Neural progenitor cell (in vitro differentiated cells): Measurements from ENCODE around the gene TSR3. TPM values are rescaled to one million over a fixed set of nuclear protein-coding genes. Genes with fewer than 3 reads are reported as not detected.

Experiments used
- DNase-seq: peaks from one replicate; pipeline ENCODE4 v3.0.0-alpha.2; 2016; ENCODE audit warnings: low spot score
- H2AFZ ChIP-seq: fragments of 200-600 bp; sonication (generic); replicated peaks from 2 replicates; pipeline ENCODE4 v1.6.1; 2016; ENCODE audit warnings: antibody characterized with exemption
- H3F3A ChIP-seq: fragments of 200-600 bp; sonication (generic); 2 replicates; pipeline ENCODE4 v1.6.1; 2016; ENCODE audit warnings: antibody characterized with exemption, low read depth
- H3K27ac ChIP-seq: fragments of 200-600 bp; sonication (generic); 2 replicates; pipeline ENCODE4 v1.5.1; 2016; ENCODE audit warnings: mild to moderate bottlenecking
- H3K27me3 ChIP-seq: fragments of 200-600 bp; sonication (generic); 2 replicates; pipeline ENCODE4 v1.6.1; 2016; ENCODE audit warnings: mild to moderate bottlenecking, moderate library complexity
- H3K36me3 ChIP-seq: fragments of 200-600 bp; sonication (generic); 2 replicates; pipeline ENCODE4 v1.5.1; 2016
- H3K4me1 ChIP-seq: fragments of 200-600 bp; sonication (generic); 2 replicates; pipeline ENCODE4 v1.6.1; 2016; ENCODE audit warnings: mixed run types
- H3K4me2 ChIP-seq: fragments of 200-600 bp; sonication (generic); 2 replicates; pipeline ENCODE4 v1.6.1; 2016
- H3K4me3 ChIP-seq: fragments of 200-600 bp; sonication (generic); 2 replicates; pipeline ENCODE4 v1.5.1; 2016
- H3K79me2 ChIP-seq: fragments of 200-600 bp; sonication (generic); 2 replicates; pipeline ENCODE4 v1.6.1; 2016; ENCODE audit warnings: low read depth
- H3K9ac ChIP-seq: fragments of 200-600 bp; sonication (generic); 2 replicates; pipeline ENCODE4 v1.6.1; 2016
- H3K9me3 ChIP-seq: fragments of 200-600 bp; sonication (generic); 2 replicates; pipeline ENCODE4 v1.5.1; 2016; ENCODE audit warnings: low read depth
- H4K20me1 ChIP-seq: fragments of 200-600 bp; sonication (generic); 2 replicates; pipeline ENCODE4 v1.6.1; 2016; ENCODE audit warnings: low read depth
- H3K27ac Mint-ChIP-seq: 3 replicates; pipeline ENCODE4 v1.8.0; 2021; ENCODE audit warnings: mixed read lengths
- H3K27me3 Mint-ChIP-seq: 2 replicates; pipeline ENCODE4 v1.8.0; 2022; ENCODE audit warnings: low read depth, mild to moderate bottlenecking, inconsistent platforms, moderate library complexity, mixed read lengths; ENCODE audit not compliant: insufficient read depth
- H3K36me3 Mint-ChIP-seq: 3 replicates; pipeline ENCODE4 v1.8.0; 2021; ENCODE audit warnings: mixed read lengths
- H3K4me1 Mint-ChIP-seq: 3 replicates; pipeline ENCODE4 v1.8.0; 2021; ENCODE audit warnings: mixed read lengths
- H3K4me3 Mint-ChIP-seq: 3 replicates; pipeline ENCODE4 v1.8.0; 2021; ENCODE audit warnings: mild to moderate bottlenecking, moderate library complexity, mixed read lengths
- H3K9me3 Mint-ChIP-seq: 3 replicates; pipeline ENCODE4 v1.8.0; 2020; ENCODE audit warnings: mixed read lengths
- CTCF ChIP-seq: fragments of 200-600 bp; sonication (generic); IDR thresholded peaks from 2 replicates; pipeline ENCODE4 v1.5.1; 2017; ENCODE audit warnings: antibody characterized with exemption, mild to moderate bottlenecking
- EZH2 ChIP-seq: fragments of 200-600 bp; sonication (generic); IDR thresholded peaks from 2 replicates; pipeline ENCODE4 v1.6.1; 2017; ENCODE audit warnings: antibody characterized with exemption, mild to moderate bottlenecking, moderate library complexity
- EZH2phosphoT487 ChIP-seq: fragments of 200-600 bp; sonication (generic); IDR thresholded peaks from 2 replicates; pipeline ENCODE4 v1.6.1; 2017; ENCODE audit warnings: antibody characterized with exemption
- total RNA-seq: library from RNA; depleted of rRNA; stranded (reverse); fragments of >200 nt; gene quantifications from 2 replicates; pipeline ENCODE4 v1.2.3, GENCODE V29; 2015; ENCODE audit warnings: low replicate concordance

Gene TSR3
- total RNA-seq, 1 donor from 2014 or later = 22.4 TPM

- no peak for DNase-seq
- H3K4me1 Mint-ChIP-seq = peaks cover 12% of the 10 kb centered on the region
Measured at GRCh38 chr16:1375298-1375640, 23.6 kb upstream of the TSR3 start.

GRCh38 chr16:1374418-1375297, 23.0 kb upstream of the TSR3 start:
- H3K9me3 Mint-ChIP-seq = no peaks in the 10 kb centered on the region
- Histone ChIP-seq H3K27ac (no peak overlapping the region), H3K9ac (no peak overlapping the region), H3K4me1 (no peaks in the 10 kb centered on the region), H3K9me3 (no peaks in the 10 kb centered on the region), H3K27me3 (peaks cover 14% of the 10 kb centered on the region), H3K36me3 (no peaks in the 10 kb centered on the region), H3K79me2 (peaks cover 15% of the 10 kb centered on the region), H3K4me2 (no peak overlapping the region), H3K4me3 (no peak overlapping the region), H2AFZ (no peak overlapping the region), H4K20me1 (peaks cover 43% of the 10 kb centered on the region), H3F3A (no peaks in the 10 kb centered on the region)
- peaks cover 8% of the 10 kb centered on the region for H3K4me1 Mint-ChIP-seq
- TF ChIP-seq EZH2phosphoT487 (no peak), CTCF (no peak), EZH2 (no peak)
- H3K27me3 Mint-ChIP-seq = peaks cover 4% of the 10 kb centered on the region
- no peak overlapping the region for H3K27ac Mint-ChIP-seq
- no peak overlapping the region for H3K4me3 Mint-ChIP-seq
- H3K36me3 Mint-ChIP-seq = no peaks in the 10 kb centered on the region
- DNase-seq = no peak

More at GRCh38 chr16:1375298-1375640, 23.6 kb upstream of the TSR3 start:
- peaks cover 4% of the 10 kb centered on the region for H3F3A ChIP-seq
- no peaks in the 10 kb centered on the region for H3K9me3 ChIP-seq
- H3K4me2 ChIP-seq = no peak overlapping the region
- no peaks in the 10 kb centered on the region for H3K9me3 Mint-ChIP-seq
- no peak overlapping the region for H3K27ac Mint-ChIP-seq
- H3K79me2 ChIP-seq = peaks cover 15% of the 10 kb centered on the region
- peaks cover 9% of the 10 kb centered on the region for H3K27me3 Mint-ChIP-seq
- no peak overlapping the region for H3K4me3 Mint-ChIP-seq
- TF ChIP-seq CTCF (no peak), EZH2 (no peak), EZH2phosphoT487 (no peak)
- H3K36me3 Mint-ChIP-seq = no peaks in the 10 kb centered on the region
- peaks cover 4% of the 10 kb centered on the region for H3K4me1 ChIP-seq
- no peak overlapping the region for H3K27ac ChIP-seq
- no peak overlapping the region for H3K9ac ChIP-seq
- peaks cover 41% of the 10 kb centered on the region for H4K20me1 ChIP-seq
- H2AFZ ChIP-seq = no peak overlapping the region
- no peak overlapping the region for H3K4me3 ChIP-seq
- H3K27me3 ChIP-seq = peaks cover 18% of the 10 kb centered on the region
- no peaks in the 10 kb centered on the region for H3K36me3 ChIP-seq

DNA sequence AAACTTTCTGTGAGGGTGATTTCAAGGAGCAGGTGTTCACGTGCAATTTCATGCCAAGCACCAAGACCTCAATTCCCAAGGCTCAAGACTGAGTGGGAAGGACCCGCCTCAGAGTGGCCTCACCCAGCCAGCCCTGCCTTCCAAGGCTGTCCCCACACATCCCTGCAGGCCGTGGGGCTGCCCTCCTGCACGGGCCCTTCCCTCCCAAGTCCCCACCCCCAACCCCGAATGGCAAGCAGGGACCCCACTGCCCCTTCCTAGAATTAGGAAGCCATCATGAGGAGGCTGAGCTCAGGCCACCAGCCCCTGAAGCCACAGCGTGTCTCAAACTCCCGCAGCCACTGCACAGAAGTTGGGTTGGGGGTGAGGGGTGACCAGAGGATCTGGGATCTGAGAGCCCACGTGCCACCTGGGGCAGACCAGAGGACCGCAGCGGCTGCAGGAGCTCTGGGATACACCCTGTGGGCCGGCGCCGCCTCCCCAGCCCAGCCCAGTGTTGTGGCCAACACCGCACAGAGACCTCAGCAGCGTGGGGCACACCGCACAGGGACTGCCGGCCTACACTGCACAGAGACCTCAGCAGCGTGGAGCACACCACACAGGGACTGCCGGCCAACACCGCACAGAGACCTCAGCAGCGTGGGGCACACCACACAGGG, 20.7 kb upstream of the TSR3 start:
- H3K79me2 ChIP-seq = no peaks in the 10 kb centered on the region
- DNase-seq = no peak
- no peak for TF ChIP-seq EZH2
- TF ChIP-seq CTCF = no peak
- no peak for TF ChIP-seq EZH2phosphoT487
- Mint-ChIP-seq H3K27ac (no peak overlapping the region), H3K9me3 (no peaks in the 10 kb centered on the region), H3K4me3 (no peak overlapping the region), H3K27me3 (peaks cover 2% of the 10 kb centered on the region), H3K4me1 (no peaks in the 10 kb centered on the region), H3K36me3 (no peaks in the 10 kb centered on the region)
- no peaks in the 10 kb centered on the region for H3K27me3 ChIP-seq
- no peaks in the 10 kb centered on the region for H3K36me3 ChIP-seq
- H3F3A ChIP-seq = no peaks in the 10 kb centered on the region
- no peak overlapping the region for H2AFZ ChIP-seq
- no peaks in the 10 kb centered on the region for H3K9me3 ChIP-seq
- H3K4me1 ChIP-seq = no peaks in the 10 kb centered on the region
- H3K9ac ChIP-seq = no peak overlapping the region
- no peak overlapping the region for H3K4me2 ChIP-seq
- H3K27ac ChIP-seq = no peak overlapping the region
- H3K4me3 ChIP-seq = no peak overlapping the region
- peaks cover 23% of the 10 kb centered on the region for H4K20me1 ChIP-seq
